ENCODE data around the gene STRADA. TPM values are rescaled to one million over a fixed set of nuclear protein-coding genes. Genes with fewer than 3 reads are reported as not detected.

STRADA gene
- total RNA-seq, 1 experiment from 2014 or later = 21.6 TPM

DNA sequence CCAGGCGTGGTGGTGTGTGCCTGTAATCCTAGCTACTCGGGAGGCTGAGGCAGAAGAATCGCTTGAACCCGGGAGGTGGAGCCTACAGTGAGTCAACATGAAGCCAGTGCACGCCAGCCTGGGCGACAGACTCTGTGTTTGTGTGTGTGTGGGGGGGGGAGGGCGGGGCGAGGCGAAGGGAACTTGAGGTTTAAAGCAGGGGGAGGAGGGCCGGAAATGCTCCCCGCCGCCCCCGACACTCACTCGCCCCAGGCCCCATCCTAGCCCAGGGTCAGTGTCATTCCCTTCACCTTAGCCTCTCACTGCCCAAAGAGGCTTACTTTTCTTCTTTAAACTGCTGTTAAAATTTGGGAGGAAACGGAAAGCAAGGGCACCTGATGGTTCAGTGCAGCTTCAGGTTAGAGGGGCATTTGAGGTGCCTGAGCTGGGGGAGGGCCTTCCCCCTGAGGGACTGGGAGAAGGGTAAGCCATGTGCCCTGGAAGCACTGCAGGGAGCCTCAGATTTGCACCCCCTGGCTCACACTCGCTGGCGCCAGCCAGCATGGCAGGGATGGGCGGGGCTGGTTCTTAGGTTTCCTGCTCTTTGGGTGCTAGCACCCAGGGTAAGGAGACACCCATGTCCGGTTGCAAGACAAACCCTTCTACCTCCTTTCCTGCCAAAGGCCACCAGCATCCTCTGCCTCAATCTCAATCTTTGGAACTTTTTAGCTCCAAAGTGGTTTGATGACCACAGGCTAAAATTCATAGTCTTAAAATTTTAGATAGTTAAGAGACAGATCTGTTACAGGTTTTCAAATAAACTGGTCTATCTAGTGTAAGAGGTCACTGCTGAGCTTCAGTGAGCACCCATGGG is 39.5 kb downstream of the STRADA start:
- DNase-seq (ENCODE audit: low read depth) = no peak

DNA sequence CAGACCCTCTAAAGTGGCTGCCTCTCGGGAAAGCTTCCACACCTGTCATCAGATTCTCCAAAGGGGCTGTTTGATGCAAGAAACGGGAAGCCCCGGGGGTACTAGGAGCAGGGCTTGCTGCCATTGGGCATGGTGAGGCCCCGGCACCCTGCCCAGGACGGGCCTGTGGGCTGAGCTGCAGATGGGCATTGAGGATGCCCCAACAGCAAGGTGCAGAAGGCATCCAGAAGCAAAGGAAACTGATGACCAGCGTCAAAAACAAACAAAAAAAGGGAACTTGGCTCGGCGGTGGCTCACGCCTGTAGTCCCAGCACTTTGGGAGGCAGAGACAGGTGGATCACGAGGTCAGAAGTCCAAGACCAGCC is 40.2 kb downstream of the STRADA start:
- no peak for DNase-seq (ENCODE audit: low read depth)

DNA sequence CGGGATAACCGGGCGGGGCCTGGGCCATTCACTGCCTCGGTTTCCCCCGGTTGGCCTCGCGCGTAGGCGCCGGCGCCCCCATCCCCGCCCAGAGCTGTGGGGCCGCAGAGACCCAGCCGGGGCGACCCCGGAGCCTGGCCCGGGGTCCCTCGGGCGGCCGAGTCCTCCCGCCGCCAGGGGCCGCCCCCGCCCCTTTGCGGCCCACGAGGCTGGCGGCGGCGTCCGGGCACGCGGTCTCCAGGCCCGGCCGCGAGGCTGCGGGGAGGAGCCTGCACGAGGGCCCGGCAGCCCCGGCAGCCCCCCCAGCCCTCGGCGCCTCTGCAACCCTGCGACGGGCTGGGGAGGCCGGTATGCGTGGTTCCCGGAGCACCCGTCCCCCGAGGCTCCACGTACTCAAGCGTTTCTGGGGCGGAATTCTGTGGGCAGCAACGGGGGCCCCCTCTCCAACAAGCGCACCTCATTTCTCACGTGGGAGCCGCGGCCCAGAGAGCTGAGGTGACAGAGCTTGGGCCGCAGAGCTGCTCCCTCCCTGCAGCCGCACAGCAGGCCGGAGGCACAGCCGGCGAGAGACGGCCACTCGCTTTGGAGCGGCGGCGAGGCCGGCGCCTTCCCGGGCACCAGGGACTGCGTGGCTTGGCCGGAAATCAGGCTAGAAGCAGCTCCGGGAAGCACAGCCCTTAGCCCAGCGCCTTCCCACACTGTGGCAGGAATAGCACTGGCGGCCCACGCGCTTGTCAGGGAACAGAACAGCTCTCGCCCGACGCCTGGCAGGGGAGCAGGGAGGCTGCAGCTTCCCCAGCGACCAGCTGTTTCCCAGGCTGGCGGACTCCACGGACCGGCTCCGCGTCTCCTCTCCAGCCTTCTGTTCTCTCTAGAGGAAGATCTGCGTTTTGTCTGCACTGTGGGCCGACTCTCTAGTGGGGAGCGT is 40.8 kb downstream of the STRADA start:
- no peak for DNase-seq (ENCODE audit: low read depth)

DNA sequence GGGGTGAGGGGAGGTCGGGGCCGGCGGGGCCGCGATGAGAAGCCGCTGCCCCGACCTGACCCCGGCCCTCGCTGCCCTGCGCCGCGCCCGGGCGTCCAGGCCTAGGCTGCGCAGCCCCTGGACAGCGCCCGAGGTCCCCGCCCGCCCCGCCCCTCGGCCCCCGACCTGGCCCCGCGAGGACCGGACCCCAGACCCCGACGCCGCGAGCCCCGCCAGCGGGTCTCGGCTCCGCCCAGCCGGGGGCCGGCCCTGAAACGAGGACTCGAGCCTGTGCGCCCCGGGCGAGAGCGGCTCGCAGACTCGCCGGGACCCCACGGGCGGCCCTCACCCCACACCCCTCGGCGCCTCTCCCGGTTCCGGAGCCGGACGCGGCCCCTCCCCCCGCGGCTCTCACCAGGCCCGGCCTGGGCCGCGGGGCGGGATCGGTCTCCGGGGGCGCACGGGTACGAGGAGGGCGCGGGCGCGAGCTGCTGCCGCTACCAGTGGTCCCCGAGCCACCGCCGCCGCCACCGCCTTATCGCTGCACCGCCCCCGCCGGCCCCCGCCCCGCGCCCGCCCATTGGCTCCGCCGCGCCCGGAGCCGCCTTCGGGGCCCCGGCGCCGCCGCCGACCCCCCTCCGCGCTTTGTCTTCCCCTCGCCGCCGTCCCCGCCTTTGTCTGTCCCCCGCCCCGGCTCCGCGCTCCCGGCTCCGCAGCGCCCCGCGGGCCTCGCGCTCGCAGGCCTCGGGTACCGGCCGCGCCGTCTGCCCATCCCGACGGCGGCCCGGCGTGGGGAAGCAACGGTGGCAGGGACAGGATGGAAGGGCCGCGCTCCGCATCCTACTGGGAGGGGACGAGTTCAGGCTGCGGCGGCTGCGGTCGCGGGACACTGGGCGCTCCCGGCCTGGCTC is 41.7 kb downstream of the STRADA start, which contains the start of gene LIMD2:
Gene LIMD2, minus strand, starts transcription at position 488 of the 890 bp plus-strand sequence. CDS start 827 bp downstream, outside the sequence.
- DNase-seq (ENCODE audit: low read depth) = no peak

DNA sequence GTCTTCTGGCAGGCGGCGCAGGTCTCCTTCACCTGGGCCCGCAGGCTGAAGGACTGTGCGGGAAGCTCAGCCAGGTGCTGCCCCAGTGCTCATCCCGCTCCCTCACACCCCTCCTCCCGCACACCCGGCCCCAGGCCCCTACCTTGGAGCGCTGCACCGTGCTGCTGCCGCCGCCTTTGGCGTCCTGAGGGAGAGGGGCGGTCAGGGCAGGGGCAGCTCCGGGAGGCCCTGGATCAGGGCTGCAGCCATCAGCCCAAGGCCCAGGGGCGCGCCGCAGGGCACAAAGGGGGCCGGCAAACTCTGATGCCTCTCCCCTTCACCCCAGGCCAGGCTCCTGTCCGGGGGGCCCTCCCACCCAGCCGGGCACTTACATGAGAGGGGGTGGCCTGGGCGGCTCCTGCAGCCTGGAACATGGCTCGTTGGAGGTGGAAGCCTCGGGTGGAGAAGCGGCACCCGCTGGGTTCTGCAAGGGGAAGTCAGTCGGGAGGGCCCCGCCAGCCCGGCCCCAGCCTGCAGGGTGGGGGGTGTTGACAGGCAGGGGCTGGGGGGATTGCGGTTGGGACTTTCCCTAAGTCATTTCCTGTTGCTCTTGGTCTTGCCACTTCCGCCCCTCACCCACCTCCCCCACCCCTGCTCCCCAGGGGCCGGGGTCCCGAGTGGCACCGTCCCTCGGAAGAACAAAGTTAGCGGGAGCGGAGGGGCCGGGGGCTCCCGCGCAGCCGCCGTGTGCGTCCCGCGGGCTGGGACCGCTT is 42.5 kb downstream of the STRADA start:
- no peak for DNase-seq (ENCODE audit: low read depth)

DNA sequence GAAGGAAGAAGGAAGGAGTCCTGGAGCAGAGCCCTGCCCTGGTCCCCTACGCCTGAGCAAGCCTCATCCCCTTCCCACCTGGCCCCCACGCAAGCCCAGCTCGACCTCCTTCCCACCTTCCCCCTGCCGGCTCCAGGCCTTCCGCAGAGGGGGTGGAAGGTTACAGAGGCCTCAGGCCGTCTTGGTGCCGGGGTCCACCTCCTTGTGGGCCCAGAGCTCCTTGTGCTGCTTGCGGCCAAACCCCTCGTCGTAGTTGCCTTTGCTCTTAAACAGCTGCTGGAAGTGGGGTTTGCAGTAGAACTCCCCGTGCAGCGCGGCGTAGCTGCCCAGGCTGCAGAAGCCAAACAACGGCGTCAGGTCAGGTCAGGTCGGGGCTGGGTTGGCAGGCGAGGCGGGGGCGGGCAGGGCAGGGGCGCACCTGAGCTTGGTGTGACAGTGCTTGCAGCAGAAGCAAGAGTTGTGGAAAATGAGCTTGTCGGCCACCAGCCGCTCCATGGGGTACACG is 43.2 kb downstream of the STRADA start:
- no peak for DNase-seq (ENCODE audit: low read depth)

DNA sequence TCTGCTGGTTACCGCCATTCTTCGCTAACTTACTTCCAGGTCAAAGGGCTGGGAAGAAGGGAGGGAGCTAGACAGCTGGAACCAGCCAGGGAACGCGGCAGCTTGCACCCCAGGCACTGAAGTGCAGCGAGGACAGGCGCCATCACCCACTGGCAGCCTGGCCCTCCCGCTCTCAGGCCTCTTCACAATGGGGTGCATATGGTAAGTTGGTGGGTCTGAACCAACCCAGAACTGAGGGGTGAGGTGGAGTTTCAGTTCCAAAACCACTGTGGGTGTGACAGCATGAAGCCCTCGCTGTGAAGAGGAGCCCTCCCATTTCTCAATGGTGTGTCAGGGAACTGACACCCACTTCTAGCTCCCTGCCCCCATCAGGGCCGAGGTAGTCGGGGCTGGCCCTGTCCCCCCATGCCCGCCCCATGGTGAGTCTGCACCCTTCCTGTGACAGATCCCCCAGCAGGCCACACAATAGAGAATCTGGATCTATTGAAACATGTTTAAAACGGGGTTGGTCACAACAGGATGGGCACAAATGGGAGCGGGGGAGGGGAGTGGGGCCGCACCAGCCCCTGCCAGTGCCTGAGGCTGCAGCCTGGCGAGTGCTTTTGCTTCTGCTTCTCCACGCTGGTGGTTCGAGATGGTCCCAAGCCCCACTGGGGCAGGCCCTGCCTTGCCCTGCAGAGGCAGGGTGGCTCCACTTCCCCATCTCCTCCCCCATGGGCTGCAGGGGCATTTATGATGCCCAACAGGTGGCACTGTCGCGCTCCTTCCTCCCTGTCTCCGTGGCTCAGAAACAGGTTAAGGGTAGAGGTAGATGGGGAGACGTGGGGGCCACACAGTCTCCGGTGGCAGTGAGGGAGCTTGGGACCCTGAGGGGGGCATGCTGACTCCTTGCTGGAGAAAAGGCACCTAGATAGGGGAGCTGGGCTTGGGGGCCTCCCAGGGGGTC is 44.0 kb downstream of the STRADA start:
- no peak for DNase-seq (ENCODE audit: low read depth)

DNA sequence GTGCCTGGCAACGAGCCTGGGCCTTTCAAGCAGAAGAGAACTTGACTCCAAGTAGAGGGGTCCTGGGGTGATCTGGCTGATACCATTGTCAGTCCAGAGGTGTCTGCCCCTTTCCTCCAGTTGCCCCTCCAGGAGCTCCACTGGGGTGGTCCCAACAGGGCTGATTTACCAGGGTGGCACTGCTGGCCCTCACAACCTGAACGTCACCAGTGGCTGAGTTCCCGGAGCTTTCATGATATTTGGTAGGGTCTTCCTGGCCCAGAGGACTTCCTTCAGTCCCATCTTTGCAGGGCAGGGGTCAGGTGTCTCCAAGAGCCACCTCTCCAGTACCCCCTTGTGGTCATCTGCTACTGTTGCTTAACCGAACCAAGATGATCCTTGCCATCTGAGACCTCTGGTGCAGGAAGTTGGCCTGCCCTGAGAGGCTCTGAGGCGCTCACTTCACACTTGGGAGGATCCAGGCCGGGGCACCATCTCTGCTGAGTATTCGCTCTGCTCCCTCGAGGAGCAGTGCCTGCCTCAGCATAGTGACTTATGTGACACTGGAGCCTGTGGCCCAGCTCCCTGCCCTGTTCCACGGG is 45.1 kb downstream of the STRADA start:
- DNase-seq (ENCODE audit: low read depth) = peak; percentile 34

DNA sequence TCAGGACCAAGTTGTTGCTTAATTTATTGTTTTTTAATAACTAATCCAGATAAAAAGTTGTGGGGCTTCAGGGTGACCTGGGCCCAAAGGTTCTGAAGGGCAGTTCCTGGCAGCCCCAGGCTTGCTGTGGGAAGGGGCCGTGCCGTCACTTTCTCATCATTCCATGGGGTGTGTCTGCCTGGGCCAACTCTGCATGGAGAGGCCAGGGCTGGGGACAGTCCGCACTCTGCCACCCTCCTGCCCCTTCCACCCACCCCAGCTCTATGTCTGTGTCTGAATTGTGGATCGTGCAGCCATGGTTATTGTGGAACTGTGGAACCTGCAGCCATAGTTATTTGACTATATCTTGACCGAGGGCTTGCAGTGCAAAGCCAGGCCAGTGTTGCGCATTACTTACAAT is 45.7 kb downstream of the STRADA start:
- no peak for DNase-seq (ENCODE audit: low read depth)

DNA sequence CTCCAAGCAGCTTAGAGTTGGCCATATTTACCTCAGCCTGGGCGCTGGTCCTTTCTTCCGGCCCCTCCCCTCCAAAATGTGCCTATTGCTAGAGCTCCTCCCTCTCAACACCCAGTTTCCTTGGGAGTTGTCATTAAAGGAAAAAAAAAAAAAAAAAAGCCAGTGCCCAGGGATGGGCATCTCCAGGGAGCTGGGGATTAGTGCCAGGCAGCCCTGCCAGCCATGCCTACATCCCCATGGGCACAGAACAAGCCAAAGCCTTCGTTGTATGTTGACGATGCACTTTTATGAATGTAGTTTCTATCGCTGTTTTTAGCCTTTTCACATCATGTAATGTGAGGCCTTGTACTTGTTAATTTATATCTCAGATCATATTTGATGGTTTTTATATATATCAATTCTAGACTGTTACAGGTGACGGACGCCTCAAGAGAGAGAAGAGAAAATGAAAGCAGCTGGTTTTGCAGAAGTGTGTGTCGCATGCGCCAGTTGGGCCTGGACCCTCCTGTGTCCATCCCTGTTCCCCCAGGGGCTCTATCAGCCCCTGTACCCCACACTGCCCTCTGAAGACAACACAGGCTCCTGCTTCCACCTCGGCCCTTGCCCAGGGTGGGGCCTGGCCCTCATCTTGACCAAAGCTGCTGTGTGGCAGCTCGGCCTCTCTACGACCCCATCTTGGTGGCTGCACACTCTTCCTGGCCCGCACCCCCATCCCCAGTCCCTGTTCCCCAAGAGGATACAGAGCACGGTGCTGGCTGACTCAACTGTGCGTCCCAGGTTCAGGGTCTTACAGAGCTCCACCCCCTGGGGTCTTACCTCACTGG is 46.4 kb downstream of the STRADA start:
- no peak for DNase-seq (ENCODE audit: low read depth)

DNA sequence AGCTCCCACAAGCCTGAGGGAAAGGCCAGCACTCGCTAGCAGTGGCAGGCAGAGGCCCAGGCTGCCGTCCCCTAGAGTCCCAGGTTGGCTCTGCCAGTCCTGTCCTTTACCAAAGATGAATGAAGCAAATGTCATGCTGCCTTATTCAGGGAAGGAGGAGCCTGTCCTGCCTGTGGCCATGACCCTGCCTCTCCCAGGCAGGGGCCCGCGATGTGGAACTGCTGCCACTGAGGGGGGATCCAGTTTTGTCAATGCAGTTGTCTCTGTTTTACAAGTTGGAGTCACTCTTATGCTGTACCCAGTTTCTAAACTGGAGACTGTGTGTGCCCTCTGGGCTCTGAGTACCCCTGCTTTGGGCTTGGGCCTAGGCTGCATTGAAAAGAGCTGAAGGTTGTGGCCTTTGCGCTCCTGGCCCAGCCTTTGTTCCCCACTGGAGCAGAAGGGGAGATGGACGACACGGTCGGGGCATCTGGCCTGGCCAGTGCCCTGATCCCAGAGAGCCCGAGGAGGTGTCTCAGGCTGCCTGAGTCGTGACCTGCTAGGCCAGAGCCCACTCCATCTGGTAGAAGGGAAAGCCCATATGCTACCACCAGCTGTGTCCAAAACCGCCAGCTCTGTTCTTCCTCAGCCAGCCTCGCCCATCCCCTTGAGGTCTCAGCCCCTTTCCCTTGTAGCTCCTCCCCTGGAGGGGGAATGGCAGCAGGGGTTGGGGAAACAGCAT is 47.2 kb downstream of the STRADA start:
- DNase-seq (ENCODE audit: low read depth) = no peak

DNA sequence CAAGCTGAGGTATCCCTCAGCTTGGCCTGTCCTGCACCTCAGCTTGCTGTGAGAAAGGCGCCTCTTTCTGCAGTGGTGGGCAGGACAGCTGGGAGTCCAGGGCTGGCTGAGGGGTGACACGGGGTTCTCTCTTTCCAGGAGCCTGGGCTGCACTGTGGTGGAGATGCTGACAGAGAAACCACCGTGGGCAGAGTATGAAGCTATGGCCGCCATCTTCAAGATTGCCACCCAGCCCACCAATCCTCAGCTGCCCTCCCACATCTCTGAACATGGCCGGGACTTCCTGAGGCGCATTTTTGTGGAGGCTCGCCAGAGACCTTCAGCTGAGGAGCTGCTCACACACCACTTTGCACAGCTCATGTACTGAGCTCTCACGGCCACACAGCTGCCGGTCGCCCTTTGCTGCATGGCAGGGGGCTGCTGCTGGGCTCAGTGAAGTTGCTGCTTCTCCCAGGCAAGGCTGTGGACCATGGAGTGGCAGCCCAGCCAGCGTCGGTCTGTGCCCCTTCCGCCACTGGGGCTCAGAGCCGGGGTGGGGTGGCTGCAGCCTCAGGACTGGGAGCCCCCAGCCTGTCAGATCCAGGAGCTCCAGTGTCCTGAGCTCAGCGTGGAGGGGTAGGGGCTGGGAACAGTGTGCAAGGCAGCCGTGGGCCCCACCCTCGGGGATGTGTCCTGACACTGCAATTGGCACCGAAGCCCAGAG is 48.0 kb downstream of the STRADA start:
- no peak for DNase-seq (ENCODE audit: low read depth)

DNA sequence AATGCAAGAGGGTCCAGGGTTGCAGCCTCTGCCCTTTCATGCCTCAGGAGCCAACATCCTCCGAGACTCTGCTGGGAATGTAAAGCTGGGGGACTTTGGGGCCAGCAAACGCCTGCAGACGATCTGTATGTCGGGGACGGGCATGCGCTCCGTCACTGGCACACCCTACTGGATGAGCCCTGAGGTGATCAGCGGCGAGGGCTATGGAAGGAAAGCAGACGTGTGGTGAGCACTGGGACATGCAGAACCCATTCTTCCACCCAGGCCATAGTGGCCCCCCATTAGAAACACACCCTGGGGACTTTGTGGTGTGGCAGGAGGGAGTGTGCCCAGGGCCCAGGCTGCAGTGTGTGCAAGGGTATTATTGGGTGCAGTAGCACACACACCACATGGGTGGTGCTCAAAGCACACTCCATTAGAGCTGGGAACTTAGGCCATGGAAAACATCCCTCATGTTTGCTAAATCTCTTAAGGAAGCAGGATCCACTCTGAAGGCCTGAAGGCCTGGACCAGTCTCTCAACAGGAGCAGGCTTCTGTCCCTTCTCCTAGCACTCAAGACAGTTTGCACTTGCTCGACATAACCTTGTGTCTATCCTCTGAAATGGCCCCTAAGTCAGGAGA is 49.3 kb downstream of the STRADA start:
- no peak for DNase-seq (ENCODE audit: low read depth)

DNA sequence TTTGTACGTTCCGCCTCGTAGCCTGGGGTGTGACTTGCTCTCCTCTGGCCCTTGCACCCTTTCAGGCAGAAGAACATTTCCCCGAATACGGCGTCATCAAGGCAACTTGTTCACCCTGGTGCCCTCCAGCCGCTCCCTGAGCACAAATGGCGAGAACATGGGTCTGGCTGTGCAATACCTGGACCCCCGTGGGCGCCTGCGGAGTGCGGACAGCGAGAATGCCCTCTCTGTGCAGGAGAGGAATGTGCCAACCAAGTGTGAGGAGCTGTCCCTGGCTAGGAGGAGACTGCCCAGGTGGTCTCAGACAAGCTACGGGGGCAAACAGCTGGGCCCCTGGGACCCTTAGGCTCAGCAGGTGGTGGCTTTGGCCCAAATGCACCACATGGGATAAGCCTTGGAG is 52.1 kb downstream of the STRADA start:
- DNase-seq (ENCODE audit: low read depth) = no peak

DNA sequence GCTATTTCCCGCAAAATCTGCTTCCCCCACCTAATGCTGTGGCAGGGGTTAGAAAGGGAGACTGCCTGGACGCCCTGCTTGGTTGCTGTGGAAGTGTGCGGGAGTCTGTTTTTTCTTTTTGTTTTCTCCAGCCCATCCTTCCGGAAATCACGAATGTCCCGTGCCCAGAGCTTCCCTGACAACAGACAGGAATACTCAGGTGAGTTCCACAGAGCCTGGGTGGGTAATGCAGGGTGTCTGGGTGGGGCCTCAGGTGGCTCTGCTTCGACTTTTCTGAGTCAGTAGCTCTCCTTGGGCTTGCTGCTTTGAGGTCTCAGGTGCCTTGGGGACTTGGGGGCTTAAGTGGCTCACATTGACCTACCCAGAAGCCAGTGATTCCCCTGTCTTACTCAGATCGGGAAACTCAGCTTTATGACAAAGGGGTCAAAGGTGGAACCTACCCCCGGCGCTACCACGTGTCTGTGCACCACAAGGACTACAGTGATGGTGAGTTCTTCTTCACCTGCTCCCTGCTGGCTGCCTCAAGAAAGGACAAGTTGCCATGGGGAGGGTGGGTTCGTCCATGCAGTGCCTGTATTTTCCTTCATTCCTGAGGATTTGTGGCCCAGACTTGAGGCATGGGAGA is 53.1 kb downstream of the STRADA start:
- no peak for DNase-seq (ENCODE audit: low read depth)

DNA sequence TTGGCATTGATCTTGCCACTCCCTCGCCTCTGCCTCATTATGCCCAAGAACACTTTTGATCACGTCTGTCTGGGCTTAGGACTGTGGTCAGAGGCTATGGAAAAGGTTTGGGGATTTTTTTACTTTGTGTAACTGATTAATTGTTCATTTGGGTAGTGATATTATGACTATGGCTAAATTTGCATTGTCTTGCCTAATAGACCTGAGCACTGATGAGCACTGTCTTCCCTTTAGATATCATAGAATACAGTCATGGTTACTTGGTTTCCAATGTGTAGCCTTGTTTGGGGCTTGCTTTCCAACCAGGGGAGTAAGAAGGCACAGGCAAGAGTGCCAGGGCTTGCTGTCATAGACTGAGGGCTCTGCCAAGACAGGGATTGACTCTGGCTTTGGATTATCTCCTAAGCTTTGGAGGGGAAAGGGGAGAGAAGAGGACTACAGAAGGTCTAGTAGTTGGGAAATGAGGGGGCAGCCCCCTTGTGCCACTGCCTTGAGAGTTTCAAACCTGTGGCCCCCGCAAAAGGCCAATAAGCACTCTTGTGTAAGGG is 55.4 kb downstream of the STRADA start:
- no peak for DNase-seq (ENCODE audit: low read depth)

Data from LHCN-M2 (cell line).